Hematopoietic multipotent progenitor cell treated with erythropoietin and hydrocortisone succinate and interleukin-3 and kit ligand, for 17 days (in vitro differentiated cells): Measurements from ENCODE around the gene SPATA13.
"Not testable (repeated sequence)": the region's sequence is repeated elsewhere in the genome, so short reads cannot be mapped to it uniquely, and the experiment has no call there.

Experiments
- DNase-seq: peaks from one replicate; pipeline ENCODE4 v3.0.0-alpha.2; 2015; ENCODE audit warnings: low spot score

SPATA13 gene

GRCh38 chr13:24280720-24281119 is 120.2 kb downstream of the SPATA13 start:
- no peak for DNase-seq

DNA sequence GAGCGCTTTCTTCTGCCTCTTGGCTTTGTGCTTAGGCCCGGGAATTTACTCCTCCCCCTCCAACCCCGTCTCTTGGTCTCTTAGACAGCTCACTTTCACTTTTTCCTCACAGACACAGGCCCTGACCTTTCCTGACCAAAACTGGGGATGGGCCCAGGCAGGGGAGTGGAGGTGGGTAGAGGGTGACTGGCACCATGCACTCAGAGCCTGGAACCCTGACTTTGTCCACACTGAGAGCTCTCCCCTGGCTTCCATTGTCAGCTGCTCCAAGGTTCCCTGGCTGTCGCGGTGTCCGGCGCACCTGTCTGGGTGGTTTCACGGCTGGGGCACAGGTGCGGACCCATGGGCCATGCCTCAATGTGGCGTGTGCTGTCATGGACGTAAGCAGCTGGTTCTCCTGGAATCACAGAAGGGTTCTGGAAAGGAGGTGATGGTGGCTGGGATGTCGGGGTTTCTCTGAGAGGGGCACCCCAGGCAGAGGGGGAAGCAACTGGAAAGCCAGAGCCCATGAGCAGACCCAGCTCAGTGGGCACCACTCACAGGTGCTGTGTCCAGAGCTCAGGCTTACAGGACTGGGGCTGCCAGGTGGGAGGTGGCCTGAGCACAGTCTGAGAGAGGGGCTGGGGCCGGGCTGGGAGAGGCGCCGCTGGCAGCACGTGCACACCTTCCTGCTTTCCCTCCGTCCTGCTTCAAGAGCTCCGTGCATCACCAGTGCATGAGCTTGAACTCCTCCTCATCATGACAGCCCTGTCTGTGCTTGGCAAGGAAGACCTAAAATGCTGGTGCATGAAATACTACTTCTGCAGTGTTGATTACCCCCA is 120.9 kb downstream of the SPATA13 start:
- DNase-seq: no peak

DNA sequence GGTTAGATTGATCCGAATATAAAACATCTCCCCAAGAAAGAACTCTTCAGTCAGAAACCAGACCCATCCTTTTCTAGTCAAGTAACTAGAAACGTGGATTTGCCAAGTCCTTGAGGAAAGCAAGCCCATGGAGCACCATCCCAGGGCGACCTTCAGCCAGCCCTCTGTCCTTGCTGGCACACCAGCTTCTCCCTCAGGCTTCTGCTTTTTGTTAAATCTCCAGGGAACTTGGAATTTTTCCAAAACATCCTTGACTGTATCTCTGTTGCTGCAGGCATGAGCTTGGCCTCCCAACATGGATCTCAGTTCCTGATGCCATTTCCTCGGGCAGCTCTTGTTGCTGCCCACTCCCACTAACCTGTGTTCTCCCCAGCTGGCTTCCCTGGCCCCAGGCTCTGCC is 121.7 kb downstream of the SPATA13 start:
- no peak for DNase-seq

DNA sequence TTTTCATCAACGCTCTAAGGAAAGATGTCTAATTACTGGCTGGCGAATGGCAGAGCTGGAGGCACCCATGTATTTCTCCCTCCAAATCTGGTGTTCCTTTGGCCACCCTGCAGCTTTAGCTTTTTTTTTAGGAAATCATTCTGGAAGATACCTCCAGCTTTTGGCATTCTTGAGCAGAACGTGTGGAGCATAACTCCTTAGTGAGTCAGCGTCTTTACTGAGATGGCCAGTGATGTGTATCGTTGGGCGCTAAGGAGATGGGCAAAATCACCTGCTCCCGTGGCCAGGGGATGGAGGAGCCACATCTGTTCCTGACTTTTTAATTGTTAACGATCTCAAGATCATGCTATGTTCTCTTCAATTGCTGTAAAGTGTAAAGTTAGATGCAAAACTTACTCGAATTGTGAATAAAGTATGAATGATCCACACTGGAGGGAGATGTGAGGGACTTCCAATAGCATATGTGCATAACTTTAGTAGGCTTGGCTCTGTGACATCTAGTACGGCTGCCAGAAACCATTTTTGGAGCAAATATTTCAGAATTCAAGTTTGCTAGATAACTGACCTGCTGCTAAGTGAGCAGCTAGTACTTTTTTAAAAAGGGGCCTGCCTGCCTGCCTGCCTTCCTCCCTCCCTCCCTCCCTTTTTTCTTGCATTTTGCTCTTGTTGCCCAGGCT is 124.5 kb downstream of the SPATA13 start:
- no peak for DNase-seq

GRCh38 chr13:24286624-24287023 is 126.1 kb downstream of the SPATA13 start:
- no peak for DNase-seq

GRCh38 chr13:24287748-24288287 is 127.3 kb downstream of the SPATA13 start:
- DNase-seq: no peak

GRCh38 chr13:24288870-24289269 is 128.3 kb downstream of the SPATA13 start:
- no peak for DNase-seq

- DNase-seq: no peak
Measured at GRCh38 chr13:24290280-24290932, 129.9 kb downstream of the SPATA13 start.

GRCh38 chr13:24292481-24292880 is 132.0 kb downstream of the SPATA13 start:
- no peak for DNase-seq

GRCh38 chr13:24293746-24294145 is 133.2 kb downstream of the SPATA13 start:
- no peak for DNase-seq

- DNase-seq: no peak
Measured at GRCh38 chr13:24299488-24300114, 139.1 kb downstream of the SPATA13 start.

GRCh38 chr13:24301434-24301833 is 140.9 kb downstream of the SPATA13 start:
- DNase-seq: no peak

GRCh38 chr13:24301911-24302310 is 141.4 kb downstream of the SPATA13 start:
- DNase-seq: no peak

DNA sequence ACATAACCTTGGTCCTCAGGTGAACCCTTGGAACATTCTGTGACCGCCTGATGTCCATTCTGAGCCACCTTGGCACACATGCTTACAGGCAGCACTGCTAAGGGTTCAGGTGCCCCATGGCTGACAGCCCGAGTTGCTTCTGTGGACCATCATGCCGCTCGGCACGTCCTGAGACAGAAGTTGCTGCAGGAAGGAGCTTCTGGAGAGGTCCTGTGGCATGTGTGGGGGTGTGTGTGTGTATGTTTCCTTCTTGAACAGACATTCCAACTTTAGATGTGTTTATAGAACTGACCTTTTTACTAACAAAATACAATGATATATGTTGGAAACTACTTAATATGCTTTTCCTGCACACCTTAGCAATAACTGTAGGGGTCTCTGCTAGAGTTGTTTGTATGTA is 144.1 kb downstream of the SPATA13 start:
- no peak for DNase-seq

- DNase-seq: no peak
Measured at GRCh38 chr13:24306632-24307031, 146.1 kb downstream of the SPATA13 start.

DNA sequence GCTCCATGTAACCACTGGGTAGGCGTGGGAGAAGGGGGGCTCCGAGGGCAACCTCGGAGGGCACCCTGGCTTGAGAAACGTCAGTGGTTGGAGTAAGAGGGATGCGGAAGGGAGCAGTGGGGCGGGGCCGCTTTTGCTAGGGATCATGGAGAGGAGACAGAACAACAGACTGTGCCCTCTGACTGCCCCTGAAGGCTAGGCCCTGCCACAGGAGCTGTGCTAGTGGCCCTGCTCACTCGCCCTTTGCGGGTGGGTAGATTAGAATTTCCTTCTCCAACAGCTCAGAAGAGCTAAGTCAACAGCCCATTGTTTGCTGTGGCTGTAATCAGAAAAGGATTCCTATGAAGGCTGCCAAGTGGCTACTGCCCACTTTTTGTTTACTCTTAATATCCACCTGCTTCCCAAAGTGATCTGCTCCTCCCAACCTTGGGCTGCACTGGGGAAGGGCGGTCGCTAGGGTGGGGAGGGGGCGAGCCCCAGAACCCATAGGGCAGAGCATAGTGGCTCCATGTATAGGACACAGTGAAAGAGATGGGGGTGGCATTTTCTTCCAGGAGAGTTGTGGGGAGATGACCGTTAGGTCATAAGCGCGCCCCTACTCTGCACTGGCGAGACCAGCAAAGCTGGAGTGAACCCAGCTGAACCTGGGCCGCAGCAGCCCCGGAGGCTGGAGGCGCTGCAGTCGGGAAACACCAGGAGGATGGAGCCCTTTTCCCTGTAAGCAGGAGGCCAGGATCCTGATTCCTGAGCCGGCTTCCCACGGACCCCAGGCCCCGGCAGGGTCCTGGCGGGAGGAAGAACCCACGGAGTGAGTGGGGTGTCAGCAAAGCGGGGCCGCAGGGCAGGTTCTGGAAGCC is 146.9 kb downstream of the SPATA13 start:
- DNase-seq: no peak

- DNase-seq: no peak
Measured at GRCh38 chr13:24308068-24308445, 147.5 kb downstream of the SPATA13 start.

DNA sequence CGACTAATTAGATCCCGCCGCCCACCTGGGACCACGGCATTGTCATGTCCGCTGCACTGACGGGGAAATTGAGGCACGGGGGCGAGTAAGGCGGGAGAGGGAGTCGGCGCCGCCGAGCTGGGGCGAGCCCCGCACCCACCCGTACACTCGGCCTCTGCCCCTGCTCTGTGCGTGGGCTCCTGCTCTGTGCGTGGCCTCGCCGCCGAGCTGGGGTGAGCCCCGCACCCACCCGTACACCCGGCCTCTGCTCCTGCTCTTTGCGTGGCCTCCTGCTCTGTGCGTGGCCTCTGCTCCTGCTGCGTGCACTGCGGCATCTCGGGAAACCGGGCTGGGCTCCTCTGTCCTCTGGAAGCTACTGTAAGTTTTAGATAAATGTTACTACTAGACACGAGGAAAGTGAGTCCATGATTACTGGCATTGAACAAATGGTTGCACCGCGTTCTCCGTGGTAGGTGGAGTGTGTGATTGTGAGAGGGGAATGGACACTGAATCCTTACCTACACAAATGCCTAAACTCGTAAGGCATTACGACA is 148.0 kb downstream of the SPATA13 start:
- no peak for DNase-seq

DNA sequence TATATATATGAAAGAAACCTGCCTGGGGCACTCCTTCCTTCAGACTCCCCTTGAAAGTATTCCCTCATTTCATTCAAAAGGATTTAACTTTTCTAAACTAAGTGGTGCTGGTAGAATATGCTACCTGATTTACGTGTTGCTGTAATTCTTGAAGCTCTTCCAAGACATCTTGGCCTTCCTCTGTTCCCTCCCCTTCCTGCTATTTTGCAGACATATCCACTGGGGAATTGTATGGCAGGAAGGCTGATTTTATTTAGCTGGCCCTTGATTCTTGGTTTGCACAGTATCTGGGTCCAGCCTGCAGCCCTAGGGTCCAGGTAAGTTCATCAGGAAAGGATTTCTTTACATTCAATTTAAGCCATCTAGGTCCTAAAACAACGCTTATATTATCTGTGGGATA is 148.8 kb downstream of the SPATA13 start, which contains the start of gene C1QTNF9:
Gene C1QTNF9 (plus strand): TSS at position 281 of the 400 bp plus-strand sequence. CDS start 6,424 bp downstream, outside the sequence.
- not testable (repeated sequence) for DNase-seq

DNA sequence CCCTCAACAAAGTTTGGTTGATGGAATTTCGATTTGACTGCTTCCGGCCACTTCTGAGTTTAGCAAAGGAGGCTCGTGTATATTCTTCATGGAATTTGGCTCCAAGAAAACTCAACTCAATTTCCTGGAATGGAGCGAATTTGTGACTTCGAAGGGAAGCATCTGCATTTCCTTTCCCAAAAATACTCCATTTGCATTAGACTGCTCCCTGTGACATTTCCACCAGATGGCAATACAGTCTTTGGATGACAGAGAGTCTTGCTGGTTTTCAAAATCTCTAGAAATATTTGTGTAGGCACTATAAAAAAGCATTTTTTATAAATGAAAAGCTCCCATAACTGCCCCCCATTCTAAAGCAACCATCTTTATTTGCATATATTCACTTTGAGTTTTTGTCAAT is 152.9 kb downstream of the SPATA13 start:
- no peak for DNase-seq

GRCh38 chr13:24317835-24318234 is 157.3 kb downstream of the SPATA13 start:
- not testable (repeated sequence) for DNase-seq
